Measurements from ENCODE around the gene TAOK2. TPM values are rescaled to one million over a fixed set of nuclear protein-coding genes. Genes with fewer than 3 reads are reported as not detected.

Gene TAOK2
- total RNA-seq (2014; rRNA removed; shearing (Covaris generic)), result 33.6 and 37.5 TPM in 2 replicates

DNA sequence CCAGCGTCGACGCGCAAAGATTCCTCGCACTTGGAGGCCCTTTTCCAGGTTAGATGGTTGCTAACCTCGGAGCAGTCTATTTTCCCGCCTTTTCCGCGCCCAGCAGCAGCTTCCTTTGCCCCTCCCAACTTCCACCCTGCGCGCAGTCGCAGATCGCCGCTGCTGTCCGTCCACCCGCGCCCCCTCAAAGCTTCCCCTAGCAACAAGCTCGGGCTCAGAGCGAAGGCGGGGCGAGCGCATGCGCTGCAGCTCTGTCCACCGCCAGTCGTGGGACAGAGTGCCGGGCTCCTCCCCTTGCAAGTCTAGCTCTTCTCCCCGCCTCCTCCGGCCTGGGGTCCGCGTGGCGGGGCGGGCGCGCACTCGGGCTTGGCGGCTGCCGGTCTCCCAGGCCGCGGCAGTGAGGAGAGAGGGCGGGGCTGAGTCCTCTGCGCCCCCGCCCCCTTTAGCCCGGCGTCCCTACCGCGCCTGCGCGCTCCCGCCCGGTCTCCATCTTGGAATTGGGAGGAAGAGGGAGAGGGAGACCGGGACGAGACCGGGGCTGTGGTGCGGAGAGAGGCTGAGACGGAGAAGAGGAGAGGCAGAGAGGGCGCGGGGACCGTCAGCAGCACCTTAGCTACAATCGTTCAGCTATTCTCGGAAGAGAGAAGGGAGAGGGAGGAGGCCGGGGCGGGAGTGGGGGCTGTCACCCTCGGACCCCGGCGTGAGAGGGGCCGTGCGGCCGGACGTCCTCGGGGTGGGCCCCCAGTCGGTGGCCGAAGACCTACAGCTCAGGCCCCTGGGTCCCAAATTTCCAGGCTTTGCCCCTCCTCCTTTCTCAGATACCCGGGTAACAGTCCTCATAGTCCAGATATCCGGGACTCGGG, at the start of gene TAOK2:
TAOK2 (plus strand) TSS at position 485 of the 863 bp plus-strand sequence. CDS start 3,905 bp downstream, outside the sequence.

DNA sequence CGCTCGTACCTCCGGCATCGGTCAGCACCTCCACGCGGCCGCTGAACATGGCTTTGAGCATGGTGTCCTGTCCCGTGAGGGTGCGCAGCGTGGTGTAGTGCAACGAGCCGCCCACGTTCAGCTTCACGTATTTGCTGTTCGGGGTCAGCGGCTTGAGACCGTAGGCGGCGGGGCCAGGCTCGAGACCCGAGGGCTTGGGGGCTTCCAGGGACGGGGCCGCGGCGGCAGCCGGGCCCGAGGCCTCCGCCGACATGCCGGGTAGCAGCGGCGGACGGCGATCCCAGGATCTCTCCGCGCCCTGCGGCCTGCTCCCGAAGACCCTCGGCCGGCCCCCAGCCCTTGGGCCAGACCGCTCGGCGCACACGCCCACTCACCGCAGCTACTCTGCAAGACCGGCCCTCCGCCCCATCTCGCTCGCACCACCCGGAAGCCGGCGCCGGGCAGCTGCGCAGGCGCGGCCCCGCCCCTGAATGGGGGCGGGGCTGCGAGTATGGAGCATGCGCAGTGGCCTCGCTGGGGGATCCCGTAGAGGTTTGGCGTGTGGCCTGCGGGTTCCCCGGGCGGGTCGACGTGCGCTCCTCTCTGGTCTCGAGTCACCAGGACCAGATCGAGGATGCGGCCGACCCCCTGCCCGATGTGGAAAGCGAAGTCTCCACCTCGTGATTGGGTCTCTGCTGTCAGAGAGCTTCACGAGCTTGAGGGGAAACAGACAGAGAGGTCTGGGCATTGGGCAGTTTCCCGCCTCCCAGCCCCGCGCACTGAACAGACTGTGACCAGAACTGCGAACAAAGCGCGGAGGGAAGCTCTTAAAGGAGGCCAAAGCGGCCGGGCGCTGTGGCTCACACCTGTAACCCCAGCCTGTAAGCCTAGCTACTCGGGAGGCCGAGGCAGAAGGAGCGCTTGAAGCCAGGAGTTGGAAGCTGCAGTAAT, 47.6 kb upstream of the TAOK2 start, which contains the start of gene KCTD13:
KCTD13 (minus strand) TSS at position 446 of the 930 bp plus-strand sequence; CDS start at position 253, 193 bp downstream.

DNA sequence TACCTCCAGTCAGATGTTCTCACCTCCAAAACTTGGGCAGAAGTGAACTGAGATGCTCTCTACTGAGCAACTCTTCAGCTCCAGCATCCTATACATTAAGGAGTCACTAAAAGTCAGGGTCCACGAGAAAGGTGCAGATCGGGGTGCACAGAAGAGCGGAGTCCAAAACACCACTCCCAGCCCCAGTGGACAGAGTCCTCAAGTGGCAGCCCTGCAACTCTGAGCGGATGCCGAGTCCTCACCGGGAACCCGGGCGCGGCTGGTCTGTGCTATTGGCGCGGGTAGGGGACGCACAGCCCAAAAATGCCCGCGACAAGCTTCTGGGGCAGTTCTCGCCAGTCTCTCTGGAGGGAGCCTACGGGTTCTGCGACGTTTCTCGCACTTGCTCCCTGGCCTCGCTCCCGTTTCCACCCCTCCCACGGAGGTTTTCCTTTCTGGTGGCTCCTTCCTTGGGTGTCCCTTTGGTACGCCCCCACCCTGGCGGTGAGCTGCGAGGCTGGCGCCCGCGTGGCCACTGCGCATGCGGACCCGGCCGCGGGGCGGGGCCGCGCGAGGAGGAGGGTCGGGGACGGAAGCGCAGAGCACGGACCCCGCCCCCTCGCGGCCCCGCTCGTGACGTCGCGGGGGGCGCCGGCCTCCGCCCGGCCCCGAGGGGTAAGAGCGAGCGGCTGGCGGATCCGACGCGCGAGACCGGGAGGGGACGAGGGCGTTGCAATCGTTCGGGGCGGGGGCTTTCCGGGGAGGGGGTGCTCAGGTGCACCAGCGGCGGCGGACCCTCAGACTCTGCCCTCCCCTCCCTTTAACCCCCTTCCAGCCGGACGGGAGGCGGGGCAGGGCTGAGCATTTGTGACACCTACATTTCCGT, 12.0 kb upstream of the TAOK2 start, which contains the start of gene TMEM219:
TMEM219 (plus strand) TSS at position 601 of the 865 bp plus-strand sequence. CDS start 1,065 bp downstream, outside the sequence.

DNA sequence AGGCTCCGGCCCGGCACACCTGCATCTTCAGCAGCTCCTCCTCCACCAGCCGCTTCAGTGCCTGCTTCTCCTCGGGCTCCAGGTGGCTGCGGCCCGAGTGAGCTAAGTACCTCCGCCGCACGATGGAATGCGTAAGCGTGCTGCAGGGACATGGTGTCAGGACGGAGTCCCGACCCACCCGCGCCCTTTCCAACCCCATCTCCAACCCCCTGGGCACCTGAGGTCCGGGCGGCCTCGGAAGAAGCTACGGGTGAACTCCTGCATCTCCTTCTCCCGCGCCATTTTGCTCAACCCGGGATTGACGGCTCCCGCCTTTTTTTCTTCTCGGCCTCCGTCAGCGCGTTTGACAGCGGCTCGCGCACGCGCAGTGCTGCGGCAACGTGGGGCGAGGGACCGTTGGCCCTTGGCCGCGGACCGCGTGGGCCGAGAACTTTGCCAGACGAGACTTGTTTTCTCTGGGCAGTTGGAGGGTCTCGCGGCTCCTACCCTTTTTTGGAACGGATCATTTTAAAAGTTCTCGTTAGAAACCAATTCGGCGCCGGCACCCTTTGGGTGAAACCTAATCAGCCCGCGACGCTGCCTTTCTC, 21.7 kb downstream of the TAOK2 start, which contains the start of gene HIRIP3:
HIRIP3 (minus strand) TSS at position 294 of the 587 bp plus-strand sequence; CDS start at position 282, 12 bp downstream.

DNA sequence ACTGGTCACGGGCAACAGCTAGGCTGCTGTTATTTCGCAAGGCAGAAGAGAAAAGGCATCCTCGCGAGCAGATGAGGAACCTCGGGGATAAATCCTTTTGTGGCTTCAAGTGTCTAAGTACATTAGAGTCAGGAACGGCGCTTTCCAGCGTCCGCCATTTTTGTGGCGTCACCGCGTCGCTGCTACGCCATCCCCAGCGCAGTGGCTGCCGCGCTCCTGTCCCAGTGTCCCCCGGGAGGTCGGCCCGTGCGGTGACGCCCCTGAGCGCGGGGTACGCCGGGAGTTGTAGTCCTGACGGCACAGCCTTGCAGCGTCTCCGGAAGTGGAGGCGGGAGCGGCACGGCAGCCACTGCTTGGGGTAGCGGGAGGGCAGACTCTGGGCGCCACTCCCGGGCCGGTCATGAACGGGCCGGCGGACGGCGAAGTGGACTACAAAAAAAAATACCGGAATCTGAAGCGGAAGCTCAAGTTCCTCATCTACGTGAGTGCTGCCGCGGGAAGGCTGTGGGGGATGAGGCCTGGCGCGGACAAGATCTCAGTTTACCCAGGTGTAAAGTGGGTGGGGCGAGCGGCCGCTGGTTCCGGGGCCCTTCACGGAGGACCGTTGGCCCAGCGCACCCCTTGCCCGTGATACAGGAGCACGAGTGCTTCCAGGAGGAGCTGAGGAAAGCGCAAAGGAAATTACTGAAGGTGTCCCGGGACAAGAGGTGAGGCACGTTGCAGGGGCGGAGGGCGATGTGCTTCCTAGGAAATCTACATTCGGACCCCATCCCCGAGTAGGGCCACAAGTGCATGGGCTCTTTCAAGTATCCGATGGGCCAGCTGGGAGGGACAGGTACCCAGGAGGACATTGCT, 22.5 kb downstream of the TAOK2 start, which contains the start of gene INO80E:
INO80E (plus strand) TSS at position 331 of the 855 bp plus-strand sequence; CDS start at position 401, 70 bp downstream.

DNA sequence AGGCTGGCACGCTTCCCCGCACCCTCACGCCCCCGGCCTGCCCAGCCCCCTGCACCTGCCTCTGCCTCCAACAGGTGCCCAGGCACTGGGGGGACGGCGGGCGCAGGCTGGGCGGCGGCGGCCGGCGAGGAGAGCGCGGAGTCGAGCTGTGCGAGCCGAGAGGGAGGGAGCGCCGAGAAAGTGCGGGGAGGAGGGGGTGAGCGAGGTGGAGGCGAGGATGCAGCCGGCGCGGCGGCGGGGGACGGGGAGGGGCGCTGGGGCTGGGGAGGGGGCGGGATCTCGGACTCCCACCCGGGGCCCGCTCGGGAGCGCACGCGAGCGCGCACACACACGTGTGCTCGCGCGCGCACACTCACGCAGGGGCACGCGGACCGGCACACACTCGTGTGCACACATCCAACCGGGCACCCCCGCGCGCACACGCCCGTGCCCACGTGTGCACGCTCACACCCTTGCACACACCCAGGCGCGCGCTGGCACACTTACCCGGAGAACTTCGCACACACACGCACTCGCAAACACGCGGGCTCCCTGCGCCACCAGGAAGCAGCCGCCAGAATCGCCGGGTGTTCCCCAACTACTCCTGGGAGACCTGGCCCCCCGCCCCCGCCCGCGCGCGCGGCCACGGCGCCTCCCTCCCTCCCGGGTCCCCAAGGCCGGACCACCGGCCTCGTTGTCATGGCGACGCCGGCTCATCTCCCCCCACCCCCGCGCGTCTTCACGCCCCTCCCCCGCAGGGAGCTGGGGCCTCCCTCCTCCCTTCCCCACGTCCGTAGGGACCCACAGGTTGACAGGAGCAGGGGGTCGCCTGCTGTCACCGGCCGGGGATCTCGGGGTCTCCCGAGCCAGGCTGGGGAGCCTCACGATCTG, 37.4 kb downstream of the TAOK2 start, which contains the start of gene DOC2A:
DOC2A (minus strand) TSS at position 184 of the 870 bp plus-strand sequence. CDS start 805 bp downstream, outside the sequence.

DNA sequence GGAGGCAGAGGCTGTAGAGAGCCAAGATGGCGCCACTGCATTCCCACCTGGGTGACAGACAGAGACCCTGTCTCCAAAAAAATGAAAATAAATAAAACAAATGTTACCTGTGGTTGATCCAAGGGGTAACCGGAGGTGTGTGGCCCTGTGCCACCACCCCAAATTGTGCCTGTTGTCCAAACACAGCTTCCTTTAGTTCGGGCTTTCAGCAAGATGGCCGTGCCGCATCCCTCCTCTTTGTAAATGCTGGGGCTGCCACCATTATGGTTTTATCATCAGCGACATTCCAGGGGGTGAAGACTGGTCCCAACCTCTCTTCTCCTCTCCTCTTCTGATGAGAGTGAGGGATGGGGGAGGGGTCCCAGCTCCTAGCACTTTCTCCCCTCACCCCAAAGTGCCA, 49.2 kb downstream of the TAOK2 start, which contains the start of gene C16orf92:
C16orf92 (plus strand) TSS at position 312 of the 400 bp plus-strand sequence. CDS start 143 bp downstream, outside the sequence.

DNA sequence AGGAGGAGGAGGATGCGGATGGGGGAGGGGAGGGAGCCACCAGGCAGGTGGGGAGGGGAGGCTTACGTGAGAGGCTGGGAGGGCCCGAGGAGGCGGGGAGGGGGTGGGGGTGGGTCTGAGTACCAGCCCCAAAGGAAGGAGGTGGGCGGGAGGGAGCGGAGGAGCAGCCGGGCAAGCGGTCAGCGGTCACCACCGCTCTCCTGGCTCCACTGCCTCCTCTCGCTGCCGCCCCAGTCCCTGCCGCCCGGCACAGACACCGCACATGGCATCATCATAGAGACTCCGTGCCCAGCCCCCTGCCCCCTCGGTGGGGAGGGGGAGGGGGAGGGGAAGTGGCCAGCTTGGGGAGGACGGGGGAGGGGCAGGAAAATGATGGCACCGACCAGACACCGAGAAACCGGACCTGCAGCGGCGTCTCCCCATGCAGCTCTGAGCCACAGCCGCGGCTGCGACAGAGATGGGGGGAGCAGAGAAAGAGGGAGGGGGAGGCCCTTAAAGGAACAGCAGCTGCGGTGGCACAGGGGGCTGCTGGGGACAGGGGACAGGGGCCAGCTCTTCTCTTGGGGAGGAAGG, 57.3 kb downstream of the TAOK2 start, which contains the start of gene TLCD3B:
TLCD3B (minus strand) TSS at position 431 of the 573 bp plus-strand sequence. CDS start 744 bp downstream, outside the sequence.

Other genes with a start within 250 kb of the TAOK2 start
- gene C16orf54, start 227.9 kb upstream of the TAOK2 start, total RNA-seq (2014; rRNA removed; shearing (Covaris generic)), result 0.85 and 1.3 TPM in 2 replicates
- gene ZG16, start 195.6 kb upstream of the TAOK2 start, total RNA-seq (2014; rRNA removed; shearing (Covaris generic)), result not detected in 2 replicates
- gene KIF22, start 183.1 kb upstream of the TAOK2 start, total RNA-seq (2014; rRNA removed; shearing (Covaris generic)), result 128 TPM in 2 replicates
- gene MAZ, start 167.3 kb upstream of the TAOK2 start, total RNA-seq (2014; rRNA removed; shearing (Covaris generic)), result 408 and 432 TPM in 2 replicates
- 3.4 and 4.0 TPM in 2 replicates for gene PRRT2, start 161.7 kb upstream of the TAOK2 start, total RNA-seq (2014; rRNA removed; shearing (Covaris generic))
- gene PAGR1, start 157.7 kb upstream of the TAOK2 start, total RNA-seq (2014; rRNA removed; shearing (Covaris generic)), result 64.7 and 72.0 TPM in 2 replicates
- 115 and 119 TPM in 2 replicates for gene MVP, start 153.4 kb upstream of the TAOK2 start, total RNA-seq (2014; rRNA removed; shearing (Covaris generic))
- gene CDIPT, start 110.6 kb upstream of the TAOK2 start, total RNA-seq (2014; rRNA removed; shearing (Covaris generic)), result 74.0 and 80.9 TPM in 2 replicates
- gene SEZ6L2, start 74.3 kb upstream of the TAOK2 start, total RNA-seq (2014; rRNA removed; shearing (Covaris generic)), result 19.9 and 22.6 TPM in 2 replicates
- 11.5 and 13.5 TPM in 2 replicates for gene ASPHD1, start 73.4 kb upstream of the TAOK2 start, total RNA-seq (2014; rRNA removed; shearing (Covaris generic))
- 25.9 and 27.7 TPM in 2 replicates for gene KCTD13, start 47.6 kb upstream of the TAOK2 start, total RNA-seq (2014; rRNA removed; shearing (Covaris generic))
- 62.7 and 66.0 TPM in 2 replicates for gene TMEM219, start 11.8 kb upstream of the TAOK2 start, total RNA-seq (2014; rRNA removed; shearing (Covaris generic))
- gene HIRIP3, start 21.7 kb downstream of the TAOK2 start, total RNA-seq (2014; rRNA removed; shearing (Covaris generic)), result 44.9 and 45.0 TPM in 2 replicates
- 136 and 168 TPM in 2 replicates for gene INO80E, start 22.4 kb downstream of the TAOK2 start, total RNA-seq (2014; rRNA removed; shearing (Covaris generic))
- gene DOC2A, start 37.2 kb downstream of the TAOK2 start, total RNA-seq (2014; rRNA removed; shearing (Covaris generic)), result 2.3 and 4.8 TPM in 2 replicates
- gene C16orf92, start 49.3 kb downstream of the TAOK2 start, total RNA-seq (2014; rRNA removed; shearing (Covaris generic)), result not detected in 2 replicates
- 0.56 and 3.3 TPM in 2 replicates for gene TLCD3B, start 57.4 kb downstream of the TAOK2 start, total RNA-seq (2014; rRNA removed; shearing (Covaris generic))
- 1,573 and 1,656 TPM in 2 replicates for gene ALDOA, start 91.9 kb downstream of the TAOK2 start, total RNA-seq (2014; rRNA removed; shearing (Covaris generic))
- 172 and 195 TPM in 2 replicates for gene PPP4C, start 102.1 kb downstream of the TAOK2 start, total RNA-seq (2014; rRNA removed; shearing (Covaris generic))
- gene TBX6, start 118.1 kb downstream of the TAOK2 start, total RNA-seq (2014; rRNA removed; shearing (Covaris generic)), result 0.64 and 1.6 TPM in 2 replicates
- 16.2 and 16.7 TPM in 2 replicates for gene YPEL3, start 122.3 kb downstream of the TAOK2 start, total RNA-seq (2014; rRNA removed; shearing (Covaris generic))
- 0.30 and 0.82 TPM in 2 replicates for gene GDPD3, start 139.7 kb downstream of the TAOK2 start, total RNA-seq (2014; rRNA removed; shearing (Covaris generic))
- 29.7 and 38.4 TPM in 2 replicates for gene MAPK3, start 149.4 kb downstream of the TAOK2 start, total RNA-seq (2014; rRNA removed; shearing (Covaris generic))
- gene CORO1A, start 209.7 kb downstream of the TAOK2 start, total RNA-seq (2014; rRNA removed; shearing (Covaris generic)), result 6.7 and 14.7 TPM in 2 replicates
- 132 and 219 TPM in 2 replicates for gene BOLA2B, start 219.8 kb downstream of the TAOK2 start, total RNA-seq (2014; rRNA removed; shearing (Covaris generic))
- 199 and 212 TPM in 2 replicates for gene SLX1A, start 220.0 kb downstream of the TAOK2 start, total RNA-seq (2014; rRNA removed; shearing (Covaris generic))
- gene SULT1A3, start 225.4 kb downstream of the TAOK2 start, total RNA-seq (2014; rRNA removed; shearing (Covaris generic)), result 5.0 and 5.3 TPM in 2 replicates

Measured in A375 (cell line).